Left lung (tissue), 10 donors: Measurements from ENCODE around the gene ZMYND8. TPM values are rescaled to one million over a fixed set of nuclear protein-coding genes. Genes with fewer than 3 reads are reported as not detected.
A peak's percentile ranks its signal among the peaks of the same experiment; 100 is the strongest.

Experiments
- ATAC-seq: fragments of 200-7000 bp; cut with Tn5 transposase; one replicate; pipeline ENCODE4 v1.9.1; 2020; ENCODE audit warnings: moderate library complexity
- DNase-seq, 4 donors: peaks; one replicate each; pipeline ENCODE4 v3.0.0-alpha.2; 2013 to 2020
- H3K27ac ChIP-seq, 2 donors: fragments of 200-600 bp; sonication (generic) in 1 of 2; one replicate each; pipeline versions ENCODE4 v1.5.0 to v1.8.0; 2020 to 2021
- H3K27me3 ChIP-seq, 2 donors: fragments of 200-600 bp; sonication (generic) in 1 of 2; one replicate each; pipeline versions ENCODE4 v1.5.0 to v1.8.0; 2020 to 2021
- H3K36me3 ChIP-seq, 2 donors: fragments of 200-600 bp; sonication (generic) in 1 of 2; one replicate each; pipeline versions ENCODE4 v1.5.0 to v1.8.0; 2020 to 2021
- H3K4me1 ChIP-seq, 2 donors: fragments of 200-600 bp; one replicate each; pipeline ENCODE4 v1.8.0; 2021
- H3K4me3 ChIP-seq, 2 donors: fragments of 200-600 bp; sonication (generic) in 1 of 2; one replicate each; pipeline versions ENCODE4 v1.5.0 to v1.8.0; 2020 to 2021; ENCODE audit warnings: mild to moderate bottlenecking in 1 of 2
- H3K9me3 ChIP-seq, 2 donors: fragments of 200-600 bp; sonication (generic) in 1 of 2; one replicate each; pipeline versions ENCODE4 v1.5.0 to v1.8.0; 2020 to 2021
- CTCF ChIP-seq, 2 donors: fragments of 200-600 bp; sonication (generic) in 1 of 2; IDR thresholded peaks; one replicate each; pipeline versions ENCODE4 v1.5.0 to v1.8.0; 2021; ENCODE audit warnings: antibody characterized with exemption in 2 of 2
- intact Hi-C, 2 donors: fragments of 100-400 bp; cut with DNase I; formaldehyde crosslinking; loops; one replicate each; pipeline versions ENCODE4 v1.11.2 to v1.14.2; 2022
- polyA plus RNA-seq, 6 donors: library from polyadenylated mRNA; unstranded; fragments of 120-200 nt; gene quantifications; one replicate each; pipeline ENCODE4 v1.2.1, GENCODE V29; 2013; ENCODE audit not compliant: insufficient read length in 6 of 6
- total RNA-seq, 2 donors: library from RNA; stranded (reverse); fragmentation: NEBNext Ultra II Directional; extraction: Animal tissue kit (Norgen Biotek cat#: 25700); gene quantifications; one replicate each; pipeline ENCODE4 v1.2.1, GENCODE V29; 2021
- donor health status: DM: no; HTN: yes; CAD: no.
- donor health status: DM: no; HTN: no; CAD: no.

The ZMYND8 gene
- total and polyA plus RNA-seq, 8 donors: 38.9 to 50.8 (median 42.4) TPM

GRCh38 chr20:47349365-47350180, 6.9 kb downstream of the ZMYND8 start:
- H3K9me3 ChIP-seq: no peaks in the 10 kb centered on the region
- ATAC-seq: no peak
- no peak for TF ChIP-seq CTCF (IDR thresholded peaks at IDR 0.05)
- H3K4me1 ChIP-seq: peaks cover 63 to 76% of the 10 kb centered on the region in 2 donors
- H3K36me3 ChIP-seq: peaks cover 0 to 18% of the 10 kb centered on the region in 2 donors
- intact Hi-C loops: no loop called here
- H3K4me3 ChIP-seq: no peak overlapping the region
- no peak for DNase-seq
- peak overlapping the region; percentile 95 to 98 for H3K27ac ChIP-seq
- H3K27me3 ChIP-seq: no peaks in the 10 kb centered on the region

- Histone ChIP-seq H3K36me3 (peaks cover 0 to 18% of the 10 kb centered on the region in 2 donors), H3K4me3 (no peak overlapping the region), H3K9me3 (no peaks in the 10 kb centered on the region), H3K4me1 (peaks cover 54 to 67% of the 10 kb centered on the region in 2 donors), H3K27me3 (no peaks in the 10 kb centered on the region), H3K27ac (peak overlapping the region; percentile 95 to 98)
- TF ChIP-seq CTCF (IDR thresholded peaks at IDR 0.05): no peak
- ATAC-seq (no peak), DNase-seq (no peak)
- intact Hi-C loops: no loop called here
These were observed 7.9 kb downstream of the ZMYND8 start for GRCh38 chr20:47348539-47349142.

GRCh38 chr20:47347661-47348435, 8.7 kb downstream of the ZMYND8 start:
- DNase-seq (no peak), ATAC-seq (no peak)
- Histone ChIP-seq H3K27me3 (no peaks in the 10 kb centered on the region), H3K9me3 (no peaks in the 10 kb centered on the region), H3K4me1 (peaks cover 46 to 59% of the 10 kb centered on the region in 2 donors), H3K27ac (peak overlapping the region; percentile 95 to 98), H3K4me3 (no peak overlapping the region), H3K36me3 (peaks cover 0 to 18% of the 10 kb centered on the region in 2 donors)
- intact Hi-C loops: no loop called here
- TF ChIP-seq CTCF (IDR thresholded peaks at IDR 0.05): no peak

GRCh38 chr20:47346172-47346571, 10.3 kb downstream of the ZMYND8 start:
- H3K27ac ChIP-seq: no peak overlapping the region
- ATAC-seq: no peak
- no peaks in the 10 kb centered on the region for H3K27me3 ChIP-seq
- TF ChIP-seq CTCF (IDR thresholded peaks at IDR 0.05): no peak
- intact Hi-C loops: no loop called here
- H3K4me3 ChIP-seq: no peak overlapping the region
- peaks cover 0 to 18% of the 10 kb centered on the region in 2 donors for H3K36me3 ChIP-seq
- peaks cover 31 to 42% of the 10 kb centered on the region in 2 donors for H3K4me1 ChIP-seq
- no peak for DNase-seq
- no peaks in the 10 kb centered on the region for H3K9me3 ChIP-seq

GRCh38 chr20:47345214-47345613, 11.3 kb downstream of the ZMYND8 start:
- no peak for TF ChIP-seq CTCF (IDR thresholded peaks at IDR 0.05)
- Histone ChIP-seq H3K4me1 (peaks cover 22 to 33% of the 10 kb centered on the region in 2 donors), H3K27ac (no peak overlapping the region), H3K9me3 (no peaks in the 10 kb centered on the region), H3K27me3 (no peaks in the 10 kb centered on the region), H3K36me3 (peaks cover 0 to 18% of the 10 kb centered on the region in 2 donors), H3K4me3 (no peak overlapping the region)
- intact Hi-C loops: no loop called here
- no peak for ATAC-seq
- no peak for DNase-seq
